GM19238 (cell line): ENCODE results near the gene SLC16A7.

Experiments used
- DNase-seq: peaks from one replicate; pipeline ENCODE4 v3.0.0; 2011; ENCODE audit warnings: low spot score; ENCODE audit not compliant: insufficient read length

The SLC16A7 gene

DNA sequence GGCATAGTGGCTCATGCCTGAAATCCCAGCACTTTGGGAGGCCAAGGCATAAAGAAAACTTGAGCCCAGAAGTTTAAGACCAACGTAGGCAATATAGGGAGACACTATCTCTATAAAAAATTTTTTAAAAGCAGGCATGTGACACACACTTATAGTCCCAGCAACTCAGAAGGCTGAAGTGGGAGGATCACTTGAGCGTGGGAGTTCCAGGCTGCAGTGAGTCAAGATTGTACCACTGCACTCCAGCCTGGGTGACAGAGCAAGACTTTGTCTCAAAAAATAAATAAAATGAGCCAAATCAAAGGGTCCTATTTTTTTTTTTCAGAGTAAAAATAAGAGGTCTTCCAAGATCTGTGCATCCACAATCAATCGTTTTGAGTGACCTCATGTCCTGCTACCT, 237.6 kb downstream of the SLC16A7 start:
- DNase-seq: no peak

DNA sequence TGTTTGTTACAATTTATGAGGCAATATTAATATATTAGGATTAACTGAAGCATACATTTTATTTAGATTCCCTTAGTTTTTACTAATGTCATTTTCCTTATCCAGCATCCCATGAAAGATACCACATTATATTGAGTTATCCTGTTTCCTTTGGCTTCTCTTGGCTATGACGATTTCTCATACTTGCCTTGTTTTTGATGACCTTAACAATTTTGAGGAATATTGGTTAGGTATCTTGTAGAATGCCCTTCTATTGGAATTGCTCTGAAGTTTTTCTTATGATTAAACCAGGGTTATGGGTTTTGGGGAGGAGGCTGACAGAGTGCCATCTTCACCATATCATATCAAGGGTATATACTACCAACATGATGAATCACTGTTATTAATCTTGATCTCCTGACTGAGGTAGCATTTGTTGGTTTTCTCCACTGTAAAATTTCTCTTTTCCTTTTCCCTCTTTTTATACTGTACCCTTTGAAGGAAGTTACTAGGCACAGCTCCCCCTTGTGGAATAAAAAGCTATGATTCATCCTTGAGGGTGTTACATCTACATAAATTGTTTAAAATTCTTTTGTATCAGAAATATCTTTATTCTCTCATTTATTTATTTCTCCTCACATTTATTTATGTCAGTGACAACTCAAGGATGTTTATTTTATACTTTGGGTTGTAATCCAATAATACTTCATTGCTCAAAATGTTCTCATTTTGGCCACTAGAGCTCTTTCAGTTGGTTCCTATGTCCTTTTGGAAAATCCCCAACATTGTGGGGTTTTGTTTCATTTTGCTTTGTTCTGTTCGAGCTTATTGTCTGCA, 239.0 kb downstream of the SLC16A7 start:
- no peak for DNase-seq
